HG03432 (cell line): ENCODE results near the gene ANGPTL7.
"Not testable (repeated sequence)": the region's sequence is repeated elsewhere in the genome, so short reads cannot be mapped to it uniquely, and the experiment has no call there.

Experiments
- ATAC-seq: cut with Tn5 transposase; IDR thresholded peaks from one replicate; pipeline ENCODE4 v1.9.1; 2021; ENCODE audit warnings: mild to moderate bottlenecking, moderate library complexity; ENCODE audit not compliant: unreplicated experiment

ANGPTL7 gene

GRCh38 chr1:11188858-11189451, at the start of gene ANGPTL7:
ANGPTL7 (plus strand) TSS chr1:11189355; CDS start chr1:11189580, 225 bp downstream.
- no peak for ATAC-seq

DNA sequence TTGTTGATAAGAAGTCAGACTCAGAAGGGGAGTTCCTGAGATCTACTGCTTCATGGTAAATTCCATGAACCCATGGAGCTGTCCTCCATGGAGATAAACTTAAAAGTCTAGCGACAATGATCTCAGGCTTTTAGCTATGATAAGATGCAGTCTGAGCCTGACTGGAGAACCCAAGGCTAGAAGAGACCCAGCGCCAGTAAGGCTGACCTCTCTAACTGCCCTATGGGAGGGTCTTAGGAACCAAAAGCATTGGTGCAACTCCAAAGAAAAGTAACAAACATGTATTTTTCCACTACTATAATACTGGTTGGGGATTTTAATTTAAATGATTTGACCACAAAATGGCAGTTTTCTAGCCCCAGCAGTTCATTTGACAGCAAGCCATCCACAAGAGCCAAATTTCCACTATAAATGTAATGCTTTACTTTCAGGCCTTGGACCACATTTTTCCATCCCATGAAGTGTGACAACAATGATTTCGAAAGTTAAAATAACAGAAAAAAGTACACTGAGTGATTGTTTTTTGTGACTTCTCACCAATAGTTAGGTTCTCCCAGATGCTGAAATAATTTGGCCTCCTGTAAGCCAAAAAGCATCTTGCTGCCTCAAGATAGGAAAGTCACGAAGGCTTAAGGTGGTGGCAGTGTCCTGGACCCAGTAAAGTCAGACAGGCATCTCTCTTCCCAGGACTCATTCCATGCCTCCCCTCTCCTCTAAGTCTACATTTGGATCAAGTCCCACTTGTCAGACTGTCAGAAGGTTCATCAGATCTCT, 46.4 kb upstream of the ANGPTL7 start:
- ATAC-seq: no peak

- ATAC-seq: no peak
These were observed 45.8 kb upstream of the ANGPTL7 start for GRCh38 chr1:11143401-11143800.

GRCh38 chr1:11143907-11144306, 45.2 kb upstream of the ANGPTL7 start:
- no peak for ATAC-seq

- no peak for ATAC-seq
These were observed 44.4 kb upstream of the ANGPTL7 start for GRCh38 chr1:11144570-11145256.

DNA sequence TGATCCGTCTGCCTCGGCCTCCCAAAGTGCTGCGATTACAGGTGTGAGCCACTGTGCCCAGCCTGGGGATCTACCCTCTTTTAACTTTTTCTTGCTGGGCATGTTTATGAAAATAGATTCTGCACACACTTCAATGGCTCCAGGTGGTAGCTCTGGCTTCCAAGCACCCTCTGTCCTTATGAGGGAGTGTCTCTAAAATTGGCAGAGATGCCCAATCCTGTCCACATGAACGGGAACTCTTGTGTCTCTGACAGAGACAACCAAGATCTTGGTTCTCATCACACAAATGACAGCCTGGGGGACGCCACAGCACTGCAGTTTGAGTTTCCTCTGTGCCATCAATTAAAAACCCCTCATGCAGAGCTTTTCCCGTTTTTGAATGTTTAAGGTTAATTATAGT, 43.4 kb upstream of the ANGPTL7 start:
- no peak for ATAC-seq

DNA sequence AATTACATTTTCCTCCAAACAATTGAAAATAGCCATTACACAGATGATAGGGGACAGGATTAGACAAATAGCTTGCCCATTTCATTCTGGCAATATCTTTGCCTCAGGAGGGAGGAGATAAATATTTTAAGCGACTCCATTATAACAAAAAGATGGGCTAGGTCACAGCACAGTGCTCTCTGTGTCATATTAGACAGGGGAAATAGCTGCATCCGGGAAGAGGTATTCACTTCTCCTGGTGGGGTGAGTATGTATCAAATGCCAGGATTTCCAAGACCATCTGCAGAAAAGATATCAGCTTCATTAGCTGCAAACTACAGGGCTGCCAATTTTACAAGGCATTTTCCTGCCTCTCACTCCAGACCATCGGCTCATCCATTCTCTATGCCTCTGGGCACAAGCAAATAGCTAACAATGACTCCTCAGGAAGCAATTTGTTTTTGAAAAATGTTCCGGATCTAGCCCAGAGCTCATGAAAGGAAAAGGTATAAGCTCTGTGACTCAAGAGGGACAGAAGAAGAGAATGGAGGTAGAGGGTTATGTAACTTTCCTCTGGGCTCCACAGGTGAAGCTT, 41.9 kb upstream of the ANGPTL7 start:
- ATAC-seq: no peak

- ATAC-seq: no peak
These were observed 38.8 kb upstream of the ANGPTL7 start for GRCh38 chr1:11150326-11150725.

DNA sequence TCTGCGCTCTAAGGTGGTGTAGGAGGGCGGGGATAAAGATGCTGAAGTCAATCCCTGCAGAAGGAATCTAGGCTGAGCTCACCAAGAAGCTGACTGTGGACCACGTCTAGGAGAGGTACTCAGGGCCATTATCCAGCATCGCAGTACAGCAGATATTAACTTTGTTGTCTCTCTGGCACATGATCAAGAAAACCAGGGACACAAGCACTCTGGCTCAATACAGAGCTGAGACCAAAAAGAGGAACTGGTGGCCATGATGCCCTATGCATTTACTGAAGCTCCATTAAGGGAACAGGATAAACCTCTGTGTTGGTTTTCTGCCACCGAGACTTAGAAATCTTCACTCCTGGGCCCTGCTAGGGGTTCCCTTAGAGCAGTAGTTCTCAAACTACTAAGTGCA, 38.0 kb upstream of the ANGPTL7 start:
- ATAC-seq: no peak

DNA sequence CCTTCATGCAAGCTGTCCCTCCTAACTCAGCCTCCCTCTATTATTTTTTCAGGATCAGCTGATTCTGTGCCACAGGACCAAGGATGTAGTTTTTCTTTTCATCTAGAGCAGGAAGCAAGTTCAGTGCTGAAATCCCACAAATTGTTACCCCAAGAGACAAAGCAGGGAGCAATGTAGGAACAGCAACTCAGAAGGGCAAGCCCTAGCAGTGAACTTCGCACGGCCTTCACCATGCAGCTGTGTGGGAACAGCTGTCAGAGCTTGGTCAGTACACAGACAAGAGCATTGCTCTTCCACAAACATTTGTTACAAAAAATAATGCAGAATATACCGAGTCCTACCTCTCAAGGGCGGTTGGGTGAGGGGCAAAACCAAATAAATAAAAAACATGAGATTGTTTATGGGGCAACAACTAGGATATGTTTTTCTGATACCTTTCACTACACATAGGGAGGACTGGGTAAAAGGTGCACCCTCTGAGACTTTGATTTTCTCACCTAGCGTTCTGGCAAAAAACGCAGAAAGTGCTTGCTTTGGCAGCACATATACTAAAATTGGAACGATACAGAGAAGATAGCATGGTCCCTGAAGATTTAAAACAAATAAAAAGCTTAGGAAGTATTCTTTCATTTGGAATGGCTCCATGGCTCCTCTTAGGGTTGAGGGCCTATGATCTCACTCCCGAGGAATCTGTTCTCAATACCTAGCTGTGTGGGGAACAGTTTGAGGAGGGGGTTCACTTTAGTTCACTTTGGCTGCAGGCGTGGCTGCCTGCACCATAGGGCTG, 37.1 kb upstream of the ANGPTL7 start:
- ATAC-seq: no peak

DNA sequence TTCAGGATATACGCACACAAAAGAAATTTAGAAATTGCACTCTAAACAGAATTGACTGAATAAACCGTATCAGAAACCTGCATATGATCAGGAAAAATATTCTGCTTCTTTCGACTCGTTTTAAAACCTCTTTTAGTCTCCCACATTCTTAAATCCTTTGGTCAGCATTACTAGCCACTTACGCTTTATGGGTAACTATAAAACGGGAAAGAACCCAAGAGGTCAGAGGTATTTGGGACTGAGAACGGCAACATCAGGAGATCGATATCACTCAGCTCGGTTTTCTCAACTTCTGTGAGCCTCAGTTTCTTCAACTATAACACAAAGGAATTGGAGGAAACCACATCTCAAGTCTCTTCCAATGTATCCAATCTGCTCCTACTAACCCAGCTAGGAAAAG, 36.4 kb upstream of the ANGPTL7 start:
- ATAC-seq: no peak

DNA sequence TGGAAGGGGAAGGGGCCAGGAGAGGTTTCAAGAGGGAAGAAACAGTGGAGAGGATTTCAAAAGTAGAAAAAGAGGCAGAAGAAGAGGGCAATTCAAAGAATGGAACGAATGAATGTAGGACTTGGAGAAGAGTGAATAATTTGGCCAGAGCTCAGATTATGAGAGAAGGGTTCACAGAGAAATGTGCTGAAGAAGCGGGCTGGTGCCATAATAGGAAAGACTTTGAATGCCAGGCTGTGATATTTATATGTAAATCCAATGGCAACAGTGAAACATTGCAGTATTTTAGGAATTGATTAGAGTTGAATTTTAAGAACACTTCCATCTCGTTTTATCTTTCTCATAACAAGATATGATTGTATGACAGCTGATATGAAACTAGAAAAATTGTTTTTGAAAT, 36.0 kb upstream of the ANGPTL7 start:
- ATAC-seq: no peak

- ATAC-seq: no peak
These were observed 32.7 kb upstream of the ANGPTL7 start for GRCh38 chr1:11156441-11156840.

GRCh38 chr1:11156963-11157362, 32.2 kb upstream of the ANGPTL7 start:
- ATAC-seq: no peak

- no peak for ATAC-seq
These were observed 31.8 kb upstream of the ANGPTL7 start for GRCh38 chr1:11157394-11157793.

GRCh38 chr1:11157867-11158266, 31.3 kb upstream of the ANGPTL7 start:
- no peak for ATAC-seq

GRCh38 chr1:11158291-11158690, 30.9 kb upstream of the ANGPTL7 start:
- no peak for ATAC-seq

DNA sequence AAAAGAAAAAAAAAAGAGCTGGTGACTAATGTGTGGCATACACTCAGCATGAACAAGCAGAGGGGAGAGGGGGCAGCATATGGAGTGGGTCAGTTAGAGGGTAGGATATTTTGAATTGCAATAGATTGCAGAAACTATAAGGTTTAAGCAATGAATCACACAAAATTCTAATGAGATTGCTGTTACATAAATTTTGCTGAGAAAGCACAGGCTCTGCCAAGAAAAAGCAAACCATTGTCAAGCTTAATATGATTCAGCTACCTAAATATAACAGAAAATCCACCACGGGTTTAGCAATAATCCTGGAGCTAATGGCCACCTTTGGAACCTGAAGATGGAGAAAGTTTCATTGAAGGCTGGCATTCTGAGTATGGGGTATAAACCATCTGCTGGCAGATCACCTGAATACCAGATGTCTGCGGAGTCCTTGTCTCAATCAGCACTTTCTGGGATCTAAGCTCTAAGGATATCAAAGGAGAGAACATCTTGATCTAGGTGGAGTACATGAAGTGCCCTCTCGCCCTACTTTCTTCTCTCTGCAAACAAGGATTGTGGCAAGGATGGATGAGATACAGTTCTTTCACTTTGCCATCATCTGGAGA, 30.3 kb upstream of the ANGPTL7 start:
- ATAC-seq: no peak

GRCh38 chr1:11162752-11163151, 26.4 kb upstream of the ANGPTL7 start:
- ATAC-seq: not testable (repeated sequence)

GRCh38 chr1:11166744-11167143, 22.4 kb upstream of the ANGPTL7 start:
- not testable (repeated sequence) for ATAC-seq

- ATAC-seq: no peak
These were observed 20.4 kb upstream of the ANGPTL7 start for GRCh38 chr1:11168731-11169130.
